ENCODE data around the gene MYO15A. TPM values are rescaled to one million over a fixed set of nuclear protein-coding genes. Genes with fewer than 3 reads are reported as not detected.

MYO15A gene
- total and polyA plus RNA-seq, 9 donors = 1.5 to 5.4 (median 3.2) TPM

DNA sequence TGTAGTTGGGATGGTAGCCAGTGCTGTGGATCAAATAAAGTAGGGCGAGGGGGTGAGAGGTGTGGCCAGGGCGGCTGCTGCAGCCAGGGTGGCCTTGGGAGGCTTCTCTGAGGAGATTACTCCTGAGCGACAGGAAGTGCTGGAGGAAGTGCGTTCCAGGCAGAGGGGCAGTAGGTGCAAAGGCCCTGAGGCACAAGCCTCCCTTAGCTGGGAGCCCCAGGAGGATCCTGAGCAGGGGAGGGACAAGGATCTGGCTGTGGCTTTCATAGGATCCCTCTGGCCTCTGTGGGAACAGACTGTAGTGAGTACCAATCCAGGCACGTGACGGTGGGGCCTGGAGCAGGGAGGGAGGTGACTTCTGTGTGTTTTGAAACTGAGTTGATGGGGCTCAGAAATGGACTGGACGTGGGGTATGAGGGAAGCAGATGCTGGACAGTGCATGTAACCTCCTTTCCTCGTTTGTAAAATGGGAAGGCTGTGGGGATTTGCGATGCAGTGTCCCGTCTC lies 119.7 kb downstream of the MYO15A start:
- DNase-seq = no peak
- H3K4me3 ChIP-seq = no peak overlapping the region
- intact Hi-C loops (cut with DNase I) = loop anchor here in 1 of 4 donors (5.0 to 10.0 kb wide), 2 partner anchors 41 to 73 kb away; no protein-coding TSS in a partner anchor
- no peak overlapping the region for H3K27ac ChIP-seq
- H3K9me3 ChIP-seq = no peaks in the 10 kb centered on the region
- TF ChIP-seq, protein P1, sequence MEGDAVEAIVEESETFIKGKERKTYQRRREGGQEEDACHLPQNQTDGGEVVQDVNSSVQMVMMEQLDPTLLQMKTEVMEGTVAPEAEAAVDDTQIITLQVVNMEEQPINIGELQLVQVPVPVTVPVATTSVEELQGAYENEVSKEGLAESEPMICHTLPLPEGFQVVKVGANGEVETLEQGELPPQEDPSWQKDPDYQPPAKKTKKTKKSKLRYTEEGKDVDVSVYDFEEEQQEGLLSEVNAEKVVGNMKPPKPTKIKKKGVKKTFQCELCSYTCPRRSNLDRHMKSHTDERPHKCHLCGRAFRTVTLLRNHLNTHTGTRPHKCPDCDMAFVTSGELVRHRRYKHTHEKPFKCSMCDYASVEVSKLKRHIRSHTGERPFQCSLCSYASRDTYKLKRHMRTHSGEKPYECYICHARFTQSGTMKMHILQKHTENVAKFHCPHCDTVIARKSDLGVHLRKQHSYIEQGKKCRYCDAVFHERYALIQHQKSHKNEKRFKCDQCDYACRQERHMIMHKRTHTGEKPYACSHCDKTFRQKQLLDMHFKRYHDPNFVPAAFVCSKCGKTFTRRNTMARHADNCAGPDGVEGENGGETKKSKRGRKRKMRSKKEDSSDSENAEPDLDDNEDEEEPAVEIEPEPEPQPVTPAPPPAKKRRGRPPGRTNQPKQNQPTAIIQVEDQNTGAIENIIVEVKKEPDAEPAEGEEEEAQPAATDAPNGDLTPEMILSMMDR (IDR thresholded peaks at IDR 0.05) = no peak
- no peaks in the 10 kb centered on the region for H3K36me3 ChIP-seq
- 76 to 88% (median 83%) methylated on average over 10 of the region's 10 CpGs for WGBS, 3 donors
- no peaks in the 10 kb centered on the region for H3K27me3 ChIP-seq
- peaks cover 3% of the 10 kb centered on the region for H3K4me1 ChIP-seq (ENCODE audit: insufficient read depth)

DNA sequence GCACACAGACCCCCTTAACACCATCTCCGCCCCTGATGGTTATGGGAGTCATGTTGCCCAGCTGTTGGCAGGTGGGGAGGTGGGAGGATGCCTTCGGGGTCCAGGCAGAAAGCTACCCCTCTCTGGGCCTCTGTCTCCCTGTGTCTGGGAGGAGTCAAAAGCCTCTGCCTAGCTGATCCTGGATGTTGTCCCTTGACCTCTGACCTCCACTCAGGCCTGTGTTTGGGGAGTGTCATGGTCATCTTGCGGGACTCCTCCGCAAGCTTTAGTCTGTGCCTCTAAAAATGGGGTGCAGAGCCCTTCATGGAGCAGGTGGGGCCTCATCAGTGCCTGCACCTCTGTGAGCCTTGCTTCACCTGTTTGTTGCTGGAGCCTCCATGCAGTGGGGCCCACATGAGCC lies 120.7 kb downstream of the MYO15A start:
- Histone ChIP-seq H3K4me1 (ENCODE audit: insufficient read depth) (peaks cover 3% of the 10 kb centered on the region), H3K4me3 (no peak overlapping the region), H3K36me3 (no peaks in the 10 kb centered on the region), H3K27ac (no peak overlapping the region), H3K9me3 (no peaks in the 10 kb centered on the region), H3K27me3 (no peaks in the 10 kb centered on the region)
- WGBS, 3 donors = 67 to 75% (median 71%) methylated on average over 3 to 4 of the region's 4 CpGs
- intact Hi-C loops (cut with DNase I) = loop anchor here in 1 of 4 donors (5.0 to 10.0 kb wide), 2 partner anchors 42 to 74 kb away; no protein-coding TSS in a partner anchor
- no peak for DNase-seq
- TF ChIP-seq POLR2A (IDR thresholded peaks at IDR 0.05) = no peak
- no peak for TF ChIP-seq EP300 (IDR thresholded peaks at IDR 0.05)
- TF ChIP-seq, protein P1 (IDR thresholded peaks at IDR 0.05) = no peak

Other genes starting within 250 kb of the MYO15A start
- 10 to 100 TPM; 25.6 to 62.5 (median 50.4) TPM for gene TOM1L2, start 136.4 kb upstream of the MYO15A start, total RNA-seq
- gene TOM1L2, start 136.4 kb upstream of the MYO15A start, polyA plus RNA-seq = 10 to 100 TPM; 33.4 to 39.7 TPM
- gene DRC3, start 135.9 kb upstream of the MYO15A start, total RNA-seq = 10 to 100 TPM in 1 of 7 donors, 1 to 10 TPM in 6; 3.6 to 35.3 (median 6.0) TPM
- gene DRC3, start 135.9 kb upstream of the MYO15A start, polyA plus RNA-seq = 1 to 10 TPM; 4.6 to 8.5 TPM
- 10 to 100 TPM in 5 of 7 donors, 1 to 10 TPM in 2; 5.5 to 18.6 (median 15.5) TPM for gene ATPAF2, start 69.6 kb upstream of the MYO15A start, total RNA-seq
- gene ATPAF2, start 69.6 kb upstream of the MYO15A start, polyA plus RNA-seq = 10 to 100 TPM; 11.7 to 34.5 TPM
- gene GID4, start 69.3 kb upstream of the MYO15A start, total RNA-seq = 10 to 100 TPM in 4 of 7 donors, 1 to 10 TPM in 3; 6.0 to 13.2 (median 11.2) TPM
- 10 to 100 TPM in 1 of 2 donors, 1 to 10 TPM in 1; 8.2 to 14.4 TPM for gene GID4, start 69.3 kb upstream of the MYO15A start, polyA plus RNA-seq
- 10 to 100 TPM; 24.2 to 45.9 (median 42.0) TPM for gene DRG2, start 20.8 kb upstream of the MYO15A start, total RNA-seq
- 10 to 100 TPM; 18.1 to 34.7 TPM for gene DRG2, start 20.8 kb upstream of the MYO15A start, polyA plus RNA-seq
- gene ALKBH5, start 75.1 kb downstream of the MYO15A start, total RNA-seq = 100 to 1,000 TPM in 5 of 7 donors, 10 to 100 TPM in 2; 51.5 to 137 (median 105) TPM
- gene ALKBH5, start 75.1 kb downstream of the MYO15A start, polyA plus RNA-seq = 10 to 100 TPM; 39.6 to 54.4 TPM
- gene LLGL1, start 116.9 kb downstream of the MYO15A start, total RNA-seq = 10 to 100 TPM; 19.0 to 28.0 (median 23.3) TPM
- 10 to 100 TPM in 1 of 2 donors, 1 to 10 TPM in 1; 2.5 to 16.4 TPM for gene LLGL1, start 116.9 kb downstream of the MYO15A start, polyA plus RNA-seq
- 100 to 1,000 TPM; 127 to 245 (median 178) TPM for gene FLII, start 150.0 kb downstream of the MYO15A start, total RNA-seq
- 100 to 1,000 TPM; 132 to 152 TPM for gene FLII, start 150.0 kb downstream of the MYO15A start, polyA plus RNA-seq
- gene MIEF2, start 151.9 kb downstream of the MYO15A start, total RNA-seq = 10 to 100 TPM; 15.1 to 36.1 (median 23.2) TPM
- 10 to 100 TPM in 1 of 2 donors, 1 to 10 TPM in 1; 4.0 to 21.9 TPM for gene MIEF2, start 151.9 kb downstream of the MYO15A start, polyA plus RNA-seq
- 10 to 100 TPM; 19.6 to 35.7 (median 22.2) TPM for gene TOP3A, start 206.2 kb downstream of the MYO15A start, total RNA-seq
- gene TOP3A, start 206.2 kb downstream of the MYO15A start, polyA plus RNA-seq = 10 to 100 TPM; 12.6 to 19.9 TPM
- 10 to 100 TPM in 5 of 7 donors, 1 to 10 TPM in 2; 7.1 to 16.7 (median 14.0) TPM for gene SMCR8, start 206.5 kb downstream of the MYO15A start, total RNA-seq
- gene SMCR8, start 206.5 kb downstream of the MYO15A start, polyA plus RNA-seq = 10 to 100 TPM in 1 of 2 donors, 1 to 10 TPM in 1; 8.8 to 13.2 TPM